Endodermal cell (in vitro differentiated cells): Measurements from ENCODE around the gene HTR3A. TPM values are rescaled to one million over a fixed set of nuclear protein-coding genes. Genes with fewer than 3 reads are reported as not detected.
A peak's percentile ranks its signal among the peaks of the same experiment; 100 is the strongest.

Experiments used
- DNase-seq: peaks from one replicate; pipeline ENCODE4 v3.0.0-alpha.2; 2017
- H3K27ac ChIP-seq: 2 replicates; pipeline ENCODE4 v1.5.1; 2013; ENCODE audit warnings: mild to moderate bottlenecking, low read depth, low read length, moderate library complexity
- H3K27me3 ChIP-seq: 2 replicates; pipeline ENCODE4 v1.6.1; 2013; ENCODE audit warnings: mild to moderate bottlenecking, low read length, moderate library complexity; ENCODE audit not compliant: insufficient read depth, control insufficient read depth, poor library complexity, severe bottlenecking
- H3K36me3 ChIP-seq: 2 replicates; pipeline ENCODE4 v1.7.0; 2013; ENCODE audit warnings: mild to moderate bottlenecking, low read length, moderate library complexity; ENCODE audit not compliant: control insufficient read depth, insufficient read depth
- H3K4me1 ChIP-seq: one replicate; pipeline ENCODE4 v1.7.0; 2013; ENCODE audit warnings: low read length; ENCODE audit not compliant: control insufficient read depth, insufficient read depth
- H3K4me3 ChIP-seq: 2 replicates; pipeline ENCODE4 v1.5.1; 2013; ENCODE audit warnings: mild to moderate bottlenecking, low read length, moderate library complexity
- H3K9ac ChIP-seq: 2 replicates; pipeline ENCODE4 v1.6.1; 2013; ENCODE audit warnings: mild to moderate bottlenecking, low read length, moderate library complexity; ENCODE audit not compliant: poor library complexity, severe bottlenecking; ENCODE audit errors: extremely low read depth
- H3K9me3 ChIP-seq: 2 replicates; pipeline ENCODE4 v1.6.1; 2013; ENCODE audit warnings: mild to moderate bottlenecking, low read length, moderate library complexity; ENCODE audit not compliant: control insufficient read depth
- H3K27ac Mint-ChIP-seq: 2 replicates; pipeline ENCODE4 v1.8.0; 2020; ENCODE audit warnings: mixed read lengths
- H3K27me3 Mint-ChIP-seq: 2 replicates; pipeline ENCODE4 v1.8.0; 2021; ENCODE audit warnings: mild to moderate bottlenecking, mixed read lengths; ENCODE audit not compliant: insufficient read depth
- H3K36me3 Mint-ChIP-seq: 2 replicates; pipeline ENCODE4 v1.8.0; 2020; ENCODE audit warnings: low read depth, mixed read lengths
- H3K4me1 Mint-ChIP-seq: 2 replicates; pipeline ENCODE4 v1.8.0; 2020; ENCODE audit warnings: mixed read lengths
- H3K4me3 Mint-ChIP-seq: 2 replicates; pipeline ENCODE4 v1.8.0; 2020; ENCODE audit warnings: mild to moderate bottlenecking, moderate library complexity, mixed read lengths
- H3K9me3 Mint-ChIP-seq: 2 replicates; pipeline ENCODE4 v1.8.0; 2020; ENCODE audit warnings: mild to moderate bottlenecking, mixed read lengths
- WGBS, 2 experiments: methylation state at CpG; one replicate each; pipeline versions ENCODE4 v1.1.5 to v1.1.7; 2013; ENCODE audit warnings: missing lambda C conversion rate in 2 of 2, mixed read lengths in 1 of 2; ENCODE audit not compliant: insufficient coverage in 1 of 2, insufficient read length in 1 of 2; 5-methylcytosine and 5-hydroxymethylcytosine counted together
- total RNA-seq, 2 donors: library from RNA; stranded (reverse); fragmentation: NEBNext Ultra II Directional in 1 of 2; extraction: Animal tissue kit (Norgen Biotek cat#: 25700) in 1 of 2; gene quantifications; 2 replicates in 1 of 2; 3 replicates in 1 of 2; pipeline ENCODE4 v1.2.1, GENCODE V29; 2021
- TF ChIP-seq, protein P1 (sequence below): fragments of 200-600 bp; sonication (generic); conservative IDR thresholded peaks from 2 replicates; pipeline ENCODE4 v1.5.0; 2021; ENCODE audit warnings: antibody characterized with exemption, mild to moderate bottlenecking

Gene HTR3A
- total RNA-seq, 2 donors from 2014 or later = 0.55 TPM; not detected in 1

GRCh38 chr11:113989916-113990315, 15.0 kb downstream of the HTR3A start:
- H3K4me3 Mint-ChIP-seq = no peak overlapping the region
- no peaks in the 10 kb centered on the region for H3K36me3 Mint-ChIP-seq
- no peak overlapping the region for H3K27ac Mint-ChIP-seq
- Histone ChIP-seq H3K4me1 (peaks cover 7% of the 10 kb centered on the region), H3K27me3 (peaks cover 8% of the 10 kb centered on the region), H3K4me3 (no peak overlapping the region), H3K9ac (no peak overlapping the region), H3K9me3 (no peaks in the 10 kb centered on the region), H3K27ac (no peak overlapping the region), H3K36me3 (no peaks in the 10 kb centered on the region)
- peaks cover 5% of the 10 kb centered on the region for H3K27me3 Mint-ChIP-seq
- WGBS, 2 experiments = 85 to 91% methylated on average over 1 to 2 of the region's 2 CpGs
- no peak for DNase-seq
- TF ChIP-seq, protein P1, sequence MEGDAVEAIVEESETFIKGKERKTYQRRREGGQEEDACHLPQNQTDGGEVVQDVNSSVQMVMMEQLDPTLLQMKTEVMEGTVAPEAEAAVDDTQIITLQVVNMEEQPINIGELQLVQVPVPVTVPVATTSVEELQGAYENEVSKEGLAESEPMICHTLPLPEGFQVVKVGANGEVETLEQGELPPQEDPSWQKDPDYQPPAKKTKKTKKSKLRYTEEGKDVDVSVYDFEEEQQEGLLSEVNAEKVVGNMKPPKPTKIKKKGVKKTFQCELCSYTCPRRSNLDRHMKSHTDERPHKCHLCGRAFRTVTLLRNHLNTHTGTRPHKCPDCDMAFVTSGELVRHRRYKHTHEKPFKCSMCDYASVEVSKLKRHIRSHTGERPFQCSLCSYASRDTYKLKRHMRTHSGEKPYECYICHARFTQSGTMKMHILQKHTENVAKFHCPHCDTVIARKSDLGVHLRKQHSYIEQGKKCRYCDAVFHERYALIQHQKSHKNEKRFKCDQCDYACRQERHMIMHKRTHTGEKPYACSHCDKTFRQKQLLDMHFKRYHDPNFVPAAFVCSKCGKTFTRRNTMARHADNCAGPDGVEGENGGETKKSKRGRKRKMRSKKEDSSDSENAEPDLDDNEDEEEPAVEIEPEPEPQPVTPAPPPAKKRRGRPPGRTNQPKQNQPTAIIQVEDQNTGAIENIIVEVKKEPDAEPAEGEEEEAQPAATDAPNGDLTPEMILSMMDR = no peak
- H3K4me1 Mint-ChIP-seq = peaks cover 9% of the 10 kb centered on the region
- H3K9me3 Mint-ChIP-seq = no peaks in the 10 kb centered on the region

GRCh38 chr11:113991170-113991569, 16.3 kb downstream of the HTR3A start:
- Histone ChIP-seq H3K4me1 (peaks cover 7% of the 10 kb centered on the region), H3K27me3 (no peaks in the 10 kb centered on the region), H3K4me3 (no peak overlapping the region), H3K36me3 (no peaks in the 10 kb centered on the region), H3K27ac (no peak overlapping the region), H3K9ac (no peak overlapping the region), H3K9me3 (no peaks in the 10 kb centered on the region)
- H3K4me3 Mint-ChIP-seq = no peak overlapping the region
- peak; percentile 92 for DNase-seq
- WGBS, 2 experiments = 23 to 29% methylated on average over 2 to 4 of the region's 4 CpGs
- H3K36me3 Mint-ChIP-seq = no peaks in the 10 kb centered on the region
- H3K27me3 Mint-ChIP-seq = peaks cover 5% of the 10 kb centered on the region
- peaks cover 9% of the 10 kb centered on the region for H3K4me1 Mint-ChIP-seq
- TF ChIP-seq, protein P1 = peak; percentile 14
- H3K27ac Mint-ChIP-seq = no peak overlapping the region
- H3K9me3 Mint-ChIP-seq = no peaks in the 10 kb centered on the region

GRCh38 chr11:113991718-113992458, 17.0 kb downstream of the HTR3A start:
- Mint-ChIP-seq H3K4me3 (no peak overlapping the region), H3K27me3 (peaks cover 3% of the 10 kb centered on the region)

More at GRCh38 chr11:113991718-113992458, 17.0 kb downstream of the HTR3A start:
- Histone ChIP-seq H3K27ac (no peak overlapping the region), H3K4me1 (peaks cover 7% of the 10 kb centered on the region), H3K9me3 (no peaks in the 10 kb centered on the region), H3K9ac (no peak overlapping the region), H3K27me3 (no peaks in the 10 kb centered on the region), H3K36me3 (no peaks in the 10 kb centered on the region), H3K4me3 (no peak overlapping the region)
- WGBS, 2 experiments = 83 to 96% methylated on average over 4 to 7 of the region's 7 CpGs
- Mint-ChIP-seq H3K4me1 (peaks cover 9% of the 10 kb centered on the region), H3K27ac (no peak overlapping the region), H3K9me3 (no peaks in the 10 kb centered on the region), H3K36me3 (no peaks in the 10 kb centered on the region)
- DNase-seq = no peak
- TF ChIP-seq, protein P1 = no peak
